Choroid plexus epithelial cell (primary cell): ENCODE data around the gene NEMP1.
A peak's percentile ranks its signal among the peaks of the same experiment; 100 is the strongest.
"Not testable (repeated sequence)": the region's sequence is repeated elsewhere in the genome, so short reads cannot be mapped to it uniquely, and the experiment has no call there.

Experiments
- DNase-seq: peaks from one replicate; pipeline ENCODE4 v3.0.0-alpha.2; 2010; ENCODE audit warnings: low read depth
- H3K4me3 ChIP-seq: 2 replicates; pipeline ENCODE4 v1.5.1; 2011; ENCODE audit warnings: low read depth, mild to moderate bottlenecking, control low read depth, low read length, moderate library complexity
- CTCF ChIP-seq: conservative IDR thresholded peaks from 2 replicates; pipeline ENCODE4 v1.5.1; 2011; ENCODE audit warnings: low read depth, mild to moderate bottlenecking, control low read depth, inconsistent platforms, low read length, moderate library complexity

The NEMP1 gene

GRCh38 chr12:57019983-57020719, 58.4 kb downstream of the NEMP1 start:
- no peak for TF ChIP-seq CTCF
- DNase-seq: no peak
- no peak overlapping the region for H3K4me3 ChIP-seq

- TF ChIP-seq CTCF: no peak
- no peak for DNase-seq
- no peak overlapping the region for H3K4me3 ChIP-seq
These were observed 59.7 kb downstream of the NEMP1 start for GRCh38 chr12:57018906-57019305.

- H3K4me3 ChIP-seq, DNase-seq: not testable (repeated sequence)
These were observed 60.2 kb downstream of the NEMP1 start for GRCh38 chr12:57018353-57018752.

GRCh38 chr12:57016348-57016747, 62.2 kb downstream of the NEMP1 start, which contains the start of gene TAC3:
Gene TAC3, minus strand, starts transcription at chr12:57016529. Its CDS starts 732 bp downstream, at chr12:57015797.
- no peak for DNase-seq
- TF ChIP-seq CTCF: no peak
- no peak within 1 kb of the TSS for H3K4me3 ChIP-seq

- TF ChIP-seq CTCF: peak; percentile 9
- H3K4me3 ChIP-seq: no peak overlapping the region
- no peak for DNase-seq
These were observed 65.8 kb downstream of the NEMP1 start for GRCh38 chr12:57012600-57013465.

GRCh38 chr12:57011438-57012424, 66.9 kb downstream of the NEMP1 start:
- no peak for TF ChIP-seq CTCF
- no peak for DNase-seq
- H3K4me3 ChIP-seq: no peak overlapping the region
